ENCODE data around the gene OR52I2.

The OR52I2 gene

GRCh38 chr11:4607096-4607495 lies 25.6 kb downstream of the OR52I2 start:
- intact Hi-C loops (cut with DNase I) = no loop called here
- DNase-seq = no peak

- DNase-seq = peak; percentile 94 to 100 (median 98)
- intact Hi-C loops (cut with DNase I) = loop anchor here (2.0 kb wide), 1 partner anchor 29 kb away; the partner anchor contains the start of gene OR51D1
These were observed 26.5 kb downstream of the OR52I2 start, which contains the start of gene TRIM68 for GRCh38 chr11:4607781-4608666. Gene TRIM68, minus strand, starts transcription at chr11:4608231. Its CDS starts 2,727 bp downstream, at chr11:4605504.

GRCh38 chr11:4610258-4610935 lies 28.9 kb downstream of the OR52I2 start:
- intact Hi-C loops (cut with DNase I) = no loop called here
- no peak for DNase-seq

GRCh38 chr11:4611986-4612385 lies 30.4 kb downstream of the OR52I2 start:
- intact Hi-C loops (cut with DNase I) = no loop called here
- no peak for DNase-seq

- intact Hi-C loops (cut with DNase I) = no loop called here
- no peak for DNase-seq
These were observed 34.4 kb downstream of the OR52I2 start for GRCh38 chr11:4615856-4616444.

GRCh38 chr11:4619514-4619913 lies 38.0 kb downstream of the OR52I2 start:
- DNase-seq = no peak
- intact Hi-C loops (cut with DNase I) = no loop called here

- intact Hi-C loops (cut with DNase I) = no loop called here
- peak in 4 of 10 donors; percentile 33 to 44 (median 40) for DNase-seq
These were observed 44.9 kb downstream of the OR52I2 start for GRCh38 chr11:4626207-4627099.

GRCh38 chr11:4636136-4636535 lies 54.6 kb downstream of the OR52I2 start:
- no peak for DNase-seq
- intact Hi-C loops (cut with DNase I) = loop anchor here (2.0 to 10.0 kb wide), 3 partner anchors 27 to 1169 kb away; partner anchors contain the start of genes OR52N2 and TRIM68

GRCh38 chr11:4636962-4637661 lies 55.6 kb downstream of the OR52I2 start, which contains the start of gene OR51D1:
Gene OR51D1, plus strand, starts transcription at chr11:4637477. Its CDS starts 2,314 bp downstream, at chr11:4639791.
- peak; percentile 45 to 95 (median 74) for DNase-seq
- intact Hi-C loops (cut with DNase I) = loop anchor here (2.0 to 10.0 kb wide), 3 partner anchors 28 to 1168 kb away; partner anchors contain the start of genes OR52N2 and TRIM68

- intact Hi-C loops (cut with DNase I) = loop anchor here (2.0 to 10.0 kb wide), 3 partner anchors 29 to 1167 kb away; partner anchors contain the start of genes OR52N2 and TRIM68
- no peak for DNase-seq
These were observed 56.1 kb downstream of the OR52I2 start for GRCh38 chr11:4637662-4638047.

- no peak for DNase-seq
- intact Hi-C loops (cut with DNase I) = loop anchor here (5.0 to 10.0 kb wide), 3 partner anchors 362 to 1165 kb away; partner anchors contain the start of genes OR51M1 and OR52N2
These were observed 58.4 kb downstream of the OR52I2 start for GRCh38 chr11:4639931-4640330.

- intact Hi-C loops (cut with DNase I) = loop anchor here (10.0 kb wide), 1 partner anchor 743 kb away; the partner anchor contains the start of gene OR51M1
- no peak for DNase-seq
These were observed 60.0 kb downstream of the OR52I2 start for GRCh38 chr11:4641501-4641900.

GRCh38 chr11:4642043-4642442 lies 60.5 kb downstream of the OR52I2 start:
- intact Hi-C loops (cut with DNase I) = loop anchor here (10.0 kb wide), 1 partner anchor 743 kb away; the partner anchor contains the start of gene OR51M1
- DNase-seq = no peak

Data from posterior cingulate gyrus (tissue), 11 donors.